H1 (cell line): ENCODE measurements around the gene CCDC183. TPM values are rescaled to one million over a fixed set of nuclear protein-coding genes. Genes with fewer than 3 reads are reported as not detected.

Source experiments
- CTCF ChIA-PET: fragments of 300-600 bp; sonication (Branson Sonifier 250); formaldehyde crosslinking; loops from one replicate; lab custom pipeline; 2021; ENCODE audit not compliant: partially characterized antibody; lab: Charles Lee
- POLR2A ChIA-PET: fragments of 300-600 bp; sonication (Branson Sonifier 250); formaldehyde crosslinking; loops from one replicate; lab custom pipeline; 2021; ENCODE audit warnings: inconsistent platforms; ENCODE audit not compliant: partially characterized antibody; lab: Charles Lee
- DNase-seq, 2 experiments: peaks; one replicate each; pipeline versions ENCODE4 v3.0.0 to v3.0.0-alpha.2; 2010 to 2022; ENCODE audit warnings: low spot score in 2 of 2, low read depth in 1 of 2, mixed read lengths in 1 of 2
- FAIRE-seq: peaks from 2 replicates; lab custom pipeline; 2011; peaks lifted over from hg19 to GRCh38; lab: Jason Lieb, UNC
- H2AFZ ChIP-seq: 2 replicates; pipeline ENCODE4 v1.8.1; 2012; ENCODE audit warnings: low read length, inconsistent platforms
- H2AK5ac ChIP-seq: 2 replicates; pipeline ENCODE4 v1.6.1; 2013; ENCODE audit warnings: low read depth, low read length
- H2BK120ac ChIP-seq: replicated peaks from 2 replicates; pipeline ENCODE3; 2013; ENCODE audit warnings: low read depth, low read length, inconsistent platforms
- H2BK12ac ChIP-seq: 2 replicates; pipeline ENCODE4 v1.6.1; 2013; ENCODE audit warnings: low read depth, low read length
- H2BK15ac ChIP-seq: 2 replicates; pipeline ENCODE4 v1.6.1; 2013; ENCODE audit warnings: low read length
- H2BK20ac ChIP-seq: 2 replicates; pipeline ENCODE4 v1.6.1; 2013; ENCODE audit warnings: low read length
- H2BK5ac ChIP-seq: 2 replicates; pipeline ENCODE4 v1.6.1; 2013; ENCODE audit warnings: low read depth, low read length
- H3K14ac ChIP-seq: 2 replicates; pipeline ENCODE4 v1.6.1; 2013; ENCODE audit warnings: inconsistent platforms; ENCODE audit not compliant: insufficient read length
- H3K18ac ChIP-seq: 2 replicates; pipeline ENCODE4 v1.6.1; 2013; ENCODE audit warnings: low read length; ENCODE audit errors: extremely low read depth
- H3K23ac ChIP-seq: 2 replicates; pipeline ENCODE4 v1.6.1; 2013; ENCODE audit warnings: inconsistent platforms; ENCODE audit not compliant: insufficient read length
- H3K23me2 ChIP-seq: 2 replicates; pipeline ENCODE4 v1.6.1; 2013; ENCODE audit warnings: low read depth, low read length
- H3K27ac ChIP-seq: 2 replicates; pipeline ENCODE4 v1.6.1; 2011; ENCODE audit warnings: low read depth, low read length, inconsistent platforms
- H3K27me3 ChIP-seq, 4 experiments: replicated peaks in 1 of 4; 1 replicate in 1 of 4; 2 replicates in 3 of 4; pipeline versions ENCODE4 v1.6.1 to v1.8.1; 2011 to 2013; ENCODE audit warnings: low read length in 3 of 4, mild to moderate bottlenecking in 3 of 4, inconsistent platforms in 2 of 4, mixed read lengths in 2 of 4, moderate library complexity in 1 of 4; ENCODE audit not compliant: control insufficient read depth in 3 of 4, insufficient read depth in 3 of 4; ENCODE audit errors: extremely low read depth in 1 of 4
- H3K36me3 ChIP-seq, 4 experiments: 2 replicates each; pipeline versions ENCODE4 v1.6.1 to v1.8.1; 2011 to 2013; ENCODE audit warnings: mild to moderate bottlenecking in 4 of 4, low read length in 3 of 4, moderate library complexity in 2 of 4, control low read depth in 1 of 4, inconsistent platforms in 1 of 4; ENCODE audit not compliant: insufficient read depth in 4 of 4, control insufficient read depth in 2 of 4
- H3K4ac ChIP-seq: replicated peaks from 2 replicates; pipeline ENCODE3; 2013; ENCODE audit warnings: low read length, low read depth, mixed read lengths, inconsistent platforms; ENCODE audit not compliant: insufficient read length
- H3K4me1 ChIP-seq, 4 experiments: replicated peaks in 1 of 4; 1 replicate in 1 of 4; 2 replicates in 3 of 4; pipeline versions ENCODE4 v1.6.1 to v1.8.1; 2011 to 2013; ENCODE audit warnings: low read length in 3 of 4, inconsistent platforms in 2 of 4, mixed read lengths in 1 of 4; ENCODE audit not compliant: insufficient read depth in 4 of 4, control insufficient read depth in 3 of 4
- H3K4me2 ChIP-seq, 2 experiments: 2 replicates each; pipeline versions ENCODE4 v1.6.1 to v1.8.1; 2011 to 2013; ENCODE audit warnings: low read depth in 2 of 2, low read length in 2 of 2, control low read depth in 1 of 2, inconsistent platforms in 1 of 2, mild to moderate bottlenecking in 1 of 2; ENCODE audit not compliant: insufficient read depth in 1 of 2
- H3K4me3 ChIP-seq, 4 experiments: fragments of 200-600, 300-600 bp in 1 of 4; sonication (generic), shearing (Covaris generic), sonication (Bioruptor Twin) in 1 of 4; 2 replicates each; pipeline versions ENCODE4 v1.5.1 to v1.8.1; 2011 to 2016; ENCODE audit warnings: low read length in 4 of 4, low read depth in 3 of 4, control low read depth in 2 of 4, inconsistent platforms in 2 of 4, mild to moderate bottlenecking in 2 of 4, mixed read lengths in 1 of 4, moderate library complexity in 1 of 4; ENCODE audit not compliant: insufficient read depth in 2 of 4; ENCODE audit errors: extremely low read depth in 1 of 4
- H3K56ac ChIP-seq: replicated peaks from 2 replicates; pipeline ENCODE3; 2013; ENCODE audit warnings: low read depth, mild to moderate bottlenecking, mixed read lengths, low read length, inconsistent platforms; ENCODE audit not compliant: insufficient read length
- H3K79me1 ChIP-seq: 2 replicates; pipeline ENCODE4 v1.6.1; 2013; ENCODE audit warnings: low read depth, low read length, control low read depth
- H3K79me2 ChIP-seq, 2 experiments: 2 replicates each; pipeline versions ENCODE4 v1.6.1 to v1.8.1; 2012 to 2013; ENCODE audit warnings: low read length in 2 of 2, mild to moderate bottlenecking in 2 of 2, inconsistent platforms in 1 of 2; ENCODE audit not compliant: insufficient read depth in 2 of 2, control insufficient read depth in 1 of 2
- H3K9ac ChIP-seq, 4 experiments: replicated peaks in 1 of 4; 1 replicate in 1 of 4; 2 replicates in 3 of 4; pipeline versions ENCODE4 v1.6.1 to v1.8.1; 2011 to 2013; ENCODE audit warnings: low read depth in 3 of 4, low read length in 3 of 4, control low read depth in 2 of 4, mild to moderate bottlenecking in 2 of 4, moderate library complexity in 2 of 4, inconsistent platforms in 1 of 4; ENCODE audit errors: extremely low read depth in 1 of 4
- H3K9me3 ChIP-seq, 2 experiments: 2 replicates each; pipeline versions ENCODE4 v1.6.1 to v1.8.1; 2012 to 2013; ENCODE audit warnings: mild to moderate bottlenecking in 2 of 2, moderate library complexity in 2 of 2, control low read depth in 1 of 2, inconsistent platforms in 1 of 2, low read depth in 1 of 2, low read length in 1 of 2, mixed read lengths in 1 of 2; ENCODE audit not compliant: insufficient read depth in 2 of 2
- H4K20me1 ChIP-seq, 2 experiments: replicated peaks in 1 of 2; 2 replicates each; pipeline versions ENCODE3 to v1.8.1; 2011 to 2013; ENCODE audit warnings: inconsistent platforms in 2 of 2, low read length in 2 of 2, mild to moderate bottlenecking in 1 of 2; ENCODE audit not compliant: insufficient read depth in 2 of 2, control insufficient read depth in 1 of 2
- H4K5ac ChIP-seq: 2 replicates; pipeline ENCODE4 v1.6.1; 2013; ENCODE audit warnings: low read length, low read depth, mixed read lengths, inconsistent platforms; ENCODE audit not compliant: insufficient read length
- H4K8ac ChIP-seq: 2 replicates; pipeline ENCODE4 v1.8.0; 2013; ENCODE audit warnings: mild to moderate bottlenecking, moderate library complexity, low read length, inconsistent platforms; ENCODE audit not compliant: insufficient read depth; ENCODE audit errors: extremely low read depth
- H4K91ac ChIP-seq: replicated peaks from 2 replicates; pipeline ENCODE3; 2013; ENCODE audit warnings: low read length, mixed read lengths, inconsistent platforms; ENCODE audit not compliant: insufficient read length
- BACH1 ChIP-seq: IDR thresholded peaks from 2 replicates; pipeline ENCODE4 v1.6.1; 2012; ENCODE audit warnings: low read length, improper control_type of control experiment
- BCL11A ChIP-seq, 2 experiments: IDR thresholded peaks; one replicate each; pipeline ENCODE4 v1.6.1; 2011; ENCODE audit warnings: low read depth in 2 of 2, low read length in 2 of 2, mild to moderate bottlenecking in 2 of 2
- EZH2 ChIP-seq: fragments of 200-600 bp; sonication (generic); IDR thresholded peaks from 2 replicates; pipeline ENCODE4 v1.7.1; 2012; ENCODE audit warnings: low read depth, mild to moderate bottlenecking, moderate library complexity, low read length, inconsistent platforms; ENCODE audit not compliant: severe bottlenecking
- KDM1A ChIP-seq: fragments of 200-600, 300-600 bp; sonication (generic); IDR thresholded peaks from 2 replicates; pipeline ENCODE4 v1.7.1; 2016; ENCODE audit warnings: mild to moderate bottlenecking, low read length, borderline replicate concordance
- KDM4A ChIP-seq: IDR thresholded peaks from one replicate; pipeline ENCODE4 v1.7.1; 2012; ENCODE audit warnings: low read depth, mild to moderate bottlenecking, moderate library complexity, low read length, inconsistent platforms; ENCODE audit not compliant: severe bottlenecking
- NRF1 ChIP-seq: IDR thresholded peaks from 2 replicates; pipeline ENCODE4 v1.6.1; 2011; ENCODE audit warnings: mild to moderate bottlenecking, low read depth, low read length, improper control_type of control experiment
- RBBP5 ChIP-seq: IDR thresholded peaks from 2 replicates; pipeline ENCODE4 v1.7.1; 2012; ENCODE audit warnings: low read depth, mild to moderate bottlenecking, inconsistent platforms, low read length, moderate library complexity, borderline replicate concordance
- RXRA ChIP-seq: IDR thresholded peaks from 2 replicates; pipeline ENCODE4 v1.6.1; 2011; ENCODE audit warnings: low read depth, mild to moderate bottlenecking, low read length, moderate library complexity; ENCODE audit not compliant: insufficient read depth
- SRF ChIP-seq: IDR thresholded peaks from 2 replicates; pipeline ENCODE4 v1.6.1; 2011; ENCODE audit warnings: mild to moderate bottlenecking, low read depth, low read length, moderate library complexity
- TBP ChIP-seq: IDR thresholded peaks from 2 replicates; pipeline ENCODE4 v1.6.1; 2011; ENCODE audit warnings: low read depth, low read length, improper control_type of control experiment
- YY1 ChIP-seq: IDR thresholded peaks from 2 replicates; pipeline ENCODE4 v1.6.1; 2011; ENCODE audit warnings: low read depth, mild to moderate bottlenecking, low read length
- WGBS, 2 experiments: shearing (Covaris generic) in 1 of 2; methylation state at CpG; one replicate each; pipeline versions ENCODE4 v1.1.6 to v1.1.7; 2013 to 2015; ENCODE audit warnings: low lambda C conversion rate in 2 of 2, mixed read lengths in 2 of 2, inconsistent platforms in 1 of 2, low coverage in 1 of 2, missing lambda C conversion rate in 1 of 2; ENCODE audit not compliant: insufficient replicate concordance in 2 of 2, insufficient coverage in 1 of 2, insufficient read length in 1 of 2; ENCODE audit errors: extremely low coverage in 1 of 2, missing lambda C conversion rate in 1 of 2; 5-methylcytosine and 5-hydroxymethylcytosine counted together
- polyA plus RNA-seq, 7 experiments: library from polyadenylated mRNA; depleted of rRNA in 3 of 7; stranded (reverse) in 5 of 7; unstranded in 2 of 7; fragments of >200 nt in 5 of 7; fragments of 200-250 nt in 2 of 7; gene quantifications; 1 replicate in 5 of 7; 2 replicates in 1 of 7; 4 replicates in 1 of 7; pipeline versions ENCODE4 v1.2.1 to v1.2.3, GENCODE V29; 2011 to 2013; ENCODE audit warnings: missing spikeins in 2 of 7, mixed read lengths in 2 of 7
- total RNA-seq: library from RNA; stranded (reverse); fragmentation: NEBNext Ultra II Directional; extraction: Animal tissue kit (Norgen Biotek cat#: 25700); gene quantifications from 2 replicates; pipeline ENCODE4 v1.2.1, GENCODE V29; 2021
- TF ChIP-seq, protein P1 (sequence below): IDR thresholded peaks from 2 replicates; pipeline ENCODE4 v1.6.1; 2011; ENCODE audit warnings: low read depth, mild to moderate bottlenecking, low read length; ENCODE audit not compliant: insufficient read depth
- TF ChIP-seq, protein P2 (sequence below): IDR thresholded peaks from 2 replicates; pipeline ENCODE4 v1.6.1; 2011; ENCODE audit warnings: low read length, improper control_type of control experiment

Gene CCDC183
- total and polyA plus RNA-seq, 2 of the 8 experiments (the other 6 are each of a cell fraction or from before 2014, with no cell fraction given): 0.51 to 1.6 TPM

DNA sequence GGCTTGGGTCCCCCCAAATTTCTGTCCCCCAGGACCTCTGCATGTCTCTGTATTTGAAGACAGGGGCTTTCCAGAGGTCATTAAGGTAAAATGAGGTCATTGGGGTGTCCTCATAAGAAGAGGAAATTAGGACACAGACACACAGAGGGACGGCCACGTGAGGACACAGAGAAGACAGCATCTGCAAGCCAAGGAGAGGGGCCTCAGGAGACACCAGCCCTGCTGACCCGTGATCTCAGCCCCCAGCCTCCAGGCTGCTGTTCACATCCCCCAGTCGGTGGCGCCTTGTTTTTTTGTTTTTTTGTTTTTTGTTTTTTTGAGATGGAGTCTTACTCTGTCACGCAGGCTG lies 1.2 kb upstream of the CCDC183 start:
- H3K9me3 ChIP-seq: no peaks in the 10 kb centered on the region
- H3K36me3 ChIP-seq: no peaks in the 10 kb centered on the region
- no peak overlapping the region for H3K18ac ChIP-seq
- 87% methylated on average over 6 of the region's 6 CpGs; no CpG with 5 or more reads in 1 of the 2 experiments for WGBS, 2 experiments
- DNase-seq (no peak), FAIRE-seq (no peak)
- no peak overlapping the region for H2AFZ ChIP-seq
- H3K23me2 ChIP-seq: peaks cover 6% of the 10 kb centered on the region; the same call in 1 of the 2 replicates
- H3K9ac ChIP-seq: no peak overlapping the region
- H3K79me2 ChIP-seq: no peaks in the 10 kb centered on the region
- no peak overlapping the region for H3K4ac ChIP-seq
- peaks cover 0 to 16% (median 10%) of the 10 kb centered on the region in 4 experiments; a peak in 5 of 7 replicates for H3K27me3 ChIP-seq
- H2BK15ac ChIP-seq: no peak overlapping the region
- no peak overlapping the region for H4K8ac ChIP-seq
- H3K23ac ChIP-seq: no peak overlapping the region
- no peak overlapping the region for H3K56ac ChIP-seq
- no peak overlapping the region for H3K27ac ChIP-seq
- no peak overlapping the region for H3K14ac ChIP-seq
- peaks cover 0 to 15% (median 10%) of the 10 kb centered on the region in 4 experiments; a peak in 6 of 7 replicates for H3K4me1 ChIP-seq
- H3K79me1 ChIP-seq: no peaks in the 10 kb centered on the region; the same call in 1 of the 2 replicates
- H2BK120ac ChIP-seq: no peak overlapping the region
- no peak overlapping the region for H3K4me3 ChIP-seq
- H2BK5ac ChIP-seq: no peak overlapping the region
- no peak overlapping the region for H2BK20ac ChIP-seq
- no peak overlapping the region for H4K5ac ChIP-seq
- CTCF ChIA-PET: interaction anchor here (1.3 to 1.7 kb wide), 2 partner anchors 13 to 90 kb away, joined by 3 read pairs; no protein-coding TSS in a partner anchor
- no peak overlapping the region for H2AK5ac ChIP-seq
- H2BK12ac ChIP-seq: no peak overlapping the region
- POLR2A ChIA-PET: no interaction called here
- no peak for TF ChIP-seq EZH2
- TF ChIP-seq, protein P1, sequence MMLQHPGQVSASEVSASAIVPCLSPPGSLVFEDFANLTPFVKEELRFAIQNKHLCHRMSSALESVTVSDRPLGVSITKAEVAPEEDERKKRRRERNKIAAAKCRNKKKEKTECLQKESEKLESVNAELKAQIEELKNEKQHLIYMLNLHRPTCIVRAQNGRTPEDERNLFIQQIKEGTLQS: no peak
- TF ChIP-seq BACH1: no peak
- TF ChIP-seq NRF1: no peak
- no peak for TF ChIP-seq YY1
- no peak for TF ChIP-seq RBBP5
- no peak for TF ChIP-seq KDM1A
- no peak for TF ChIP-seq BCL11A (IDR thresholded peaks at IDR 0.05; ENCODE audit: low read depth in 2 of 2, low read length in 2 of 2)
- no peak for TF ChIP-seq KDM4A
- TF ChIP-seq SRF: no peak
- no peak for TF ChIP-seq RXRA
- TF ChIP-seq, protein P2, sequence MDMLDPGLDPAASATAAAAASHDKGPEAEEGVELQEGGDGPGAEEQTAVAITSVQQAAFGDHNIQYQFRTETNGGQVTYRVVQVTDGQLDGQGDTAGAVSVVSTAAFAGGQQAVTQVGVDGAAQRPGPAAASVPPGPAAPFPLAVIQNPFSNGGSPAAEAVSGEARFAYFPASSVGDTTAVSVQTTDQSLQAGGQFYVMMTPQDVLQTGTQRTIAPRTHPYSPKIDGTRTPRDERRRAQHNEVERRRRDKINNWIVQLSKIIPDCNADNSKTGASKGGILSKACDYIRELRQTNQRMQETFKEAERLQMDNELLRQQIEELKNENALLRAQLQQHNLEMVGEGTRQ: no peak
- no peak for TF ChIP-seq TBP
- H4K91ac ChIP-seq: no peak overlapping the region
- H3K4me2 ChIP-seq: no peak overlapping the region
- peaks cover 0 to 8% of the 10 kb centered on the region in 2 experiments for H4K20me1 ChIP-seq
